ENCODE measurements around the gene PDZD7.
A peak's percentile ranks its signal among the peaks of the same experiment; 100 is the strongest.

Gene PDZD7

DNA sequence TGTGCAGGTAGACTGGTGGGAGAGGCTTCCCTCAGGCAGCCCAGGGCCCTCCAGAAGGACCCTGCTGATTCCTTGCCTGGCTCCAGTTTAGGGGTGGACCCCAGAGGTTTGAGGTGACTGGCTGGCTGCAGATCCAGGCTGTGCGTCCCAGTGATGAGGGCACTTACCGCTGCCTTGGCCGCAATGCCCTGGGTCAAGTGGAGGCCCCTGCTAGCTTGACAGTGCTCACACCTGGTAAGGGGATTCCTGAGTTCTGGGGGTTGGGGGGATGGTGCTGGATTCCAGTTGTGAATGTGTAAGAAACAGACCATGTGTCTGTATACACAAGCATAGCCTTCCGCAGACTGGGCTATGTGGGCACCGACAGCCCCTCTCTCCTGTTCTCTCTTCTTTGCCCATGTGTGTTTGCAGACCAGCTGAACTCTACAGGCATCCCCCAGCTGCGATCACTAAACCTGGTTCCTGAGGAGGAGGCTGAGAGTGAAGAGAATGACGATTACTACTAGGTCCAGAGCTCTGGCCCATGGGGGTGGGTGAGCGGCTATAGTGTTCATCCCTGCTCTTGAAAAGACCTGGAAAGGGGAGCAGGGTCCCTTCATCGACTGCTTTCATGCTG lies 33.6 kb upstream of the PDZD7 start:
- Mint-ChIP-seq H3K9me3 (no peaks in the 10 kb centered on the region), H3K36me3 (no peaks in the 10 kb centered on the region), H3K4me1 (peaks cover 36% of the 10 kb centered on the region), H3K27ac (no peak overlapping the region), H3K27me3 (peaks cover 24% of the 10 kb centered on the region), H3K4me3 (no peak overlapping the region)

DNA sequence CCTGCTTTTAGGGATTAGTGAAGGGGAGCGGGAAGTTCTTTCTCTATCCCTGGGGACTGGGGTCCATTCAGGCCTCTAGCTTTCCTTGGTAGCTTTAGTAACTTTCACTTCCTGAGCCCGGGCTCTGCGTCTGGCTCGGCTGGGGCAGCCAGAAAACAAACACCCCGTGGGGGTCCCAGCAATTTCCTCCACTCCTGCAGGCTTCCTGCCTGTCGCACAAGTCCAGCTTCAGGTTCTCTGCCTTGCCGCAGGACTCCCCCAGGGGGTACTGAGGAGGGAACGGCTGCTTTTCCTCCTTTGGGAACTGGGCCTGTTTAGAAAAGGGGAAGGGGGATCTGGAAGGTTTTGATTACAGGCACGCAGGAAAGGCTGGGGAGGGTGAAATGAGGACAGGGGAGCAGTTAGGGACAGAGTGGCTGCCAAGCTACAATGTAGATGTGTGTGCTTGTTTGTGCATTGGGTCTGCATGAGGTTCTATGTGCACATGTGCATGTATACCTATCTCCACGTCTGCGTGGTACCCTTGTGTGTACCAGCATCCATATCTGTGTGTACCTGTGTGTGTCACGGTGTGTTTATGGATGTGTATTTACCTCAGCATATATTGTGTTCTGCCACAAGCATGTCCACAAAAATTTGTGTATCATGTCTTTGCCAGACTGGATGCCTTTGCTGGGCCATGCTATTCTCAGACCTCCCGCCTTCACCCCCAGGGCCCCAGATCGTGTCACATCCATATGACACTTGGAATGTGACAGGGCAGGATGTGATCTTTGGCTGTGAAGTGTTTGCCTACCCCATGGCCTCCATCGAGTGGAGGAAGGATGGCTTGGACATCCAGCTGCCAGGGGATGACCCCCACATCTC lies 32.9 kb upstream of the PDZD7 start:
- Mint-ChIP-seq H3K4me1 (peaks cover 37% of the 10 kb centered on the region), H3K36me3 (no peaks in the 10 kb centered on the region), H3K27me3 (peaks cover 24% of the 10 kb centered on the region), H3K27ac (no peak overlapping the region), H3K9me3 (no peaks in the 10 kb centered on the region), H3K4me3 (peak overlapping the region; percentile 15)

DNA sequence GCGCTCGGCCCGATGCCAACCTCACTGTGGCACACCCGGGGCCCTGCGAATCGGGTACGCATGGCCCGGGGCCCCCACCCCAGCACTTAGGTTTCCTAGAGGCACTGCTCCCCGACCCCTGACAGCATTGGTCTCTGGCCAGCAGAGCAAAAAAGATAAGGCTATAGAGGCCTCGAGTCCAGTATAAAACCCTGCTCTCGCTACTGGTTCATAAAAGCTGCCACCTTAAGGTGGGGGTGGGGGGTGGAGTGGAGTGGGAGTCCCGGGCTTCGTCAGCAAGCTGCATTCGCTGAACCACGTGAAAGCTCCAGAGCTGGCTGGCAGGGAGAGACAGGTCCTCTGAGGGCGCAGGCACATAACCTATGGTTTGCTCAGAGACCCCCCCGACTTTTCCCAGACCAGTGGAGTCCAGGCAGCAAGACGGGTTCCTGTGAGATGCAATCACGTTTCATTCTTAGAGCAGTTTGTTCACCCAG lies 32.2 kb upstream of the PDZD7 start:
- Mint-ChIP-seq H3K9me3 (no peaks in the 10 kb centered on the region), H3K4me1 (peaks cover 37% of the 10 kb centered on the region), H3K27ac (no peak overlapping the region), H3K36me3 (no peaks in the 10 kb centered on the region), H3K27me3 (peaks cover 24% of the 10 kb centered on the region), H3K4me3 (no peak overlapping the region)

DNA sequence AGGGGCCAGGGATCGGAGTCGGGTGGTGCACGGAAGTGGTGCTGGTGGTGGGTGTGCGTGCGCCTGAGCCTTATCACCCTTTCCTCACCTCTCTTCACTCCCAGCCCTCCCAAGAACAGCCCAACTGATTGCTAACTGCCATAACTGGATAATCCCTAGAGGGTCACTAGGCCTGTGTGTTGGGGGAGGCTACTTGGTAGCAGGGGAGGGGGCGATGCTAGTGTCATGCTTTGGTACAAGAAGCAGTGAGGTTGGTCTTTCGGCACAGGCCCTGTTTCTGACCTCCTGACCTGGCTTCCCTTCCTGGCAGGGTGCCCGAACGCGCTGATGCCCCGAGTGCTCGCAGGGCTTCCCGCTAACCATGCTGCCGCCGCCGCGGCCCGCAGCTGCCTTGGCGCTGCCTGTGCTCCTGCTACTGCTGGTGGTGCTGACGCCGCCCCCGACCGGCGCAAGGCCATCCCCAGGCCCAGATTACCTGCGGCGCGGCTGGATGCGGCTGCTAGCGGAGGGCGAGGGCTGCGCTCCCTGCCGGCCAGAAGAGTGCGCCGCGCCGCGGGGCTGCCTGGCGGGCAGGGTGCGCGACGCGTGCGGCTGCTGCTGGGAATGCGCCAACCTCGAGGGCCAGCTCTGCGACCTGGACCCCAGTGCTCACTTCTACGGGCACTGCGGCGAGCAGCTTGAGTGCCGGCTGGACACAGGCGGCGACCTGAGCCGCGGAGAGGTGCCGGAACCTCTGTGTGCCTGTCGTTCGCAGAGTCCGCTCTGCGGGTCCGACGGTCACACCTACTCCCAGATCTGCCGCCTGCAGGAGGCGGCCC lies 31.5 kb upstream of the PDZD7 start:
- peaks cover 33% of the 10 kb centered on the region for H3K4me1 Mint-ChIP-seq
- no peak overlapping the region for H3K27ac Mint-ChIP-seq
- H3K27me3 Mint-ChIP-seq, result peaks cover 22% of the 10 kb centered on the region
- H3K4me3 Mint-ChIP-seq, result peak overlapping the region; percentile 61
- H3K9me3 Mint-ChIP-seq, result no peaks in the 10 kb centered on the region
- H3K36me3 Mint-ChIP-seq, result no peaks in the 10 kb centered on the region

DNA sequence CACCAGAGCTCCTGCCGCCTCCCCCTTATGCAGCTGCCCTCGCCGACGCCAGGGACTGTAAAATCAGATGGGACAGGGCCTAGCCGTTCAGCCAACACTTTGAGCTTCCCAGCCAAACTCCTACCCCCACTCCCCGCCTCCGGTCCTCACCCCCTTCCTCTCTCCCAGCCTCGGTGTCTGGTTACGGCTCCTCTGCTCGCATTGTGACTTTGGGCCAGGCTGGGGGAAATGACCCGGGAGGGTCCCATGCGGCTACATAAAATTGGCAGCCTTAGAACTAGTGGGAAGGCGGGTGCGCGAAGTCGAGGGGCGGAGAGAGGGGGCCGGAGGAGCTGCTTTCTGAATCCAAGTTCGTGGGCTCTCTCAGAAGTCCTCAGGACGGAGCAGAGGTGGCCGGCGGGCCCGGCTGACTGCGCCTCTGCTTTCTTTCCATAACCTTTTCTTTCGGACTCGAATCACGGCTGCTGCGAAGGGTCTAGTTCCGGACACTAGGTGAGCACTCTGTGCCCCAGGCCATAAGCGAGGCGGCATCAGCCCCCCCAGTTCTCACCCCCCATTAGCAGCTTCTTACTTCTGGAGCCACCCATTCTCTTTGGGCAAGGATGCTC lies 30.8 kb upstream of the PDZD7 start, which contains the start of gene KAZALD1:
TSS of gene KAZALD1 (plus strand) at position 366 of the 608 bp plus-strand sequence. CDS start 604 bp downstream, outside the sequence.
- Mint-ChIP-seq H3K27me3 (peaks cover 22% of the 10 kb centered on the region), H3K4me1 (peaks cover 30% of the 10 kb centered on the region), H3K27ac (peak within 1 kb of the TSS; percentile 94)

DNA sequence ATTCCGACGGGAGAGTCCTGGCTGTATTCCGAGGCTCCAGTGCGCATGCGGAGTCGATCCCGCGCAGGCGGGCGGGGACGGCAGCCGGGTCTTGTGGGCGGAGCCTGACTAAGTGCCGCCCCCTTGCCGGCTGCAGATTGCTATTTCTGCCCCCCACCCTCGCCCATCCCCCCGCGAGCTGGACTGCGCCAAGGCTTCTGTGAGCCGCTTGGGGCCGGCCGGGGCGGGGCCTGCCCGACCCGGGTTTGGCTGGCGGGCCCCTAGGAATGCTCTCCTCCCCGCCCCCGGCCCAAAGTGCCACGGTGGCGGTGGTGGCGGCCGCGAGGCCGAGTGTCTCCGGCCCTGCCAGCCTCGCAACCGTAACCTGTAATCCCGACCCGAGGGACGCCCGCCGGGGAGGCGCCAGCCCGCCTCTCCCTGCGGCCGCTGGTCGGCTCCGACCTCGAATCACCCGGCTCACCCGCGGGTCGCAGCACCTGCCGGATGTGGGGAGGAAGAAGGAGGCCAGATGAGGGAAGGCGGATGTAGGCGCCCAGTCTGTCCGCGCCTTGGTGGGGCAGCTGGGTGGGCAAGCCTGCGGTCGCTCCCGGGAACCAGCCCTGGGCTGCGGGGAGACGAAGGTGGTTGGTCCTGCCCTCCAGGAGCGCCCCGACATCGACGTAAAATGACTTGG lies 30.2 kb upstream of the PDZD7 start:
- no peaks in the 10 kb centered on the region for H3K36me3 Mint-ChIP-seq
- H3K4me1 Mint-ChIP-seq, result peaks cover 27% of the 10 kb centered on the region

More for the DNA sequence above, 30.8 kb upstream of the PDZD7 start, which contains the start of gene KAZALD1:
- Mint-ChIP-seq H3K4me3 (peak within 1 kb of the TSS; percentile 98), H3K9me3 (no peaks in the 10 kb centered on the region), H3K36me3 (no peaks in the 10 kb centered on the region)

DNA sequence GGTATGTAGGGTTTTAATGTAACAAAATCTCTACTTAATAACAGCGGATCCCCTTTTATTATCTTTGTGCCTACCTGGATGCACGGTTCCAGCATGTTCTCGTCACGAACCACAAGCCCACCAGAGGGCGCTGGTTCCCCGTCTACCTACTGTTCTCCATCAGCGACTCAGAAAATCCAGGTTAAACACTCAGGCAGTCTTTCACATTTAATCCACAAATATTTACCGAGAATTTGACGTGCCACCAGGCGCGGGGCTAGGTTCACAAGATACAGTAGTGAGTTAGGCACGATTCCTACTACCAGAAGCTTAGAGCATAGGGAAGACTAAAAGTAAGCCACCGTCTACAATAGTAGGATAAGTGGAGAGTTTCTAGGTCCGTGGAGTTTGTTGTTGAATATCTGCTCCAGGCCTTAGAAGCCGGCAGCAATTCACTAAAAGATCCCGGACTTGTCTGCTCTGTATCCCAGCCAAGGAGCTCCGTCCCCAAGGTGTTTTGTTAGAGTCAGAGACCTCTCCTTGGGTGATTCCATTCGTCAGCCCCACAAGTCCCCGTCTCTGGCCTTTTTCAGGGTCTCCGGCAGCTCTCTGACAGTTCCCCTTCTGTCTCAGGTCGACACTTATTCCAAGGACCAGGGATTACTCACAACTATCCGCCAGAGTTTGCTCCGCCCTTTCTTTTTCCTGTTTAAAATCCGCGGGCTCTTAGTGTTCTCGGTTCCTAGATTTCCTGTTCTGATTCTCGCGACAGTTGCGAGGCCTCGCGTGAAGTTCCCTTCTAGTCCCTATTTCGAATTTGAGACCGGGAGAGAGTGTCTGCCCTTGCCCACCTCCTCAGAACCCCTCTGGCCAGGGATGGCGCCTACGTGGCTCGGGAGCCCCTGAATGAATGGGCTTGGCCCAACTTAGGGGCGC lies 29.4 kb upstream of the PDZD7 start:
- Mint-ChIP-seq H3K27me3 (peaks cover 13% of the 10 kb centered on the region), H3K36me3 (no peaks in the 10 kb centered on the region), H3K27ac (peak overlapping the region; percentile 94), H3K4me1 (peaks cover 23% of the 10 kb centered on the region), H3K4me3 (peak overlapping the region; percentile 98), H3K9me3 (no peaks in the 10 kb centered on the region)

More for the DNA sequence above, 30.2 kb upstream of the PDZD7 start:
- H3K27ac Mint-ChIP-seq, result peak overlapping the region; percentile 94
- peak overlapping the region; percentile 98 for H3K4me3 Mint-ChIP-seq
- no peaks in the 10 kb centered on the region for H3K9me3 Mint-ChIP-seq
- peaks cover 20% of the 10 kb centered on the region for H3K27me3 Mint-ChIP-seq

DNA sequence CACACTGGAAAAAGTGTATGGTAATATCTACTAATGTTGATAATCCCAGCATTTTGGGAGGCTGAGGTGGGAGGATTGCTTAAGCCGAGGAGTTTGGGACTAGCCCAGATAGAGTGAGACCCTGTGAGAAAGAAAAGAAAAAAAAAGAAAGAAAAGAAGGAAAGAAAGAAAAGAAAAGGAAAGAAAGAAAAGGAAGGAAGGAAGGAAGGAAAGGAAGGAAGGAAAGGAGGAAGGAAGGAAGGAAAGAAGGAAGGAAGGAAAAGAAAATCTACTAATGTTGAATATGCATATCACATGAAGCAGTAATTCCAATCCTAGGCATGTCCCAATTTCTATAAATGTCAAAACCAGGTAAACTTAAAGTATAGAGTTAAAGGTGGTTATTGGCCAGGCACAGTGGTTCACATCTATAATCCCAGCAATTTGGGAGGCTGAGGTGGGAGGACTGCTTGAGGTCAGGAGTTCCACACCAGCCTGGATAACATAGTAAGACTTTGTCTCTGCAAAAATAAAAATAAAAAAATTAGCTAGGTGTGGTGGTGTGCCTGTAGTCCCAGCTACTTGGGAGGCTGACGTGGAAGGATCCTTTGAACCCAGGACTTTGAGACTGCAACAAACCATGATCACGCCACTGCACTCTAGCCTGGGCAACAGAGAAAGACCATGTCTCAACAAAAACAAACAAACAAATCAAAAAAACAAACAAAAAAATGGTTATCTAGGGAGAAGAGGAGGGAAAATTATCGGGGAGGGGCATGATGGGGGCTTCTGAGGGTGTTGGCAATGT lies 25.6 kb upstream of the PDZD7 start:
- Mint-ChIP-seq H3K27me3 (no peaks in the 10 kb centered on the region), H3K4me1 (peaks cover 9% of the 10 kb centered on the region), H3K27ac (no peak overlapping the region), H3K9me3 (no peaks in the 10 kb centered on the region), H3K4me3 (no peak overlapping the region), H3K36me3 (no peaks in the 10 kb centered on the region)

DNA sequence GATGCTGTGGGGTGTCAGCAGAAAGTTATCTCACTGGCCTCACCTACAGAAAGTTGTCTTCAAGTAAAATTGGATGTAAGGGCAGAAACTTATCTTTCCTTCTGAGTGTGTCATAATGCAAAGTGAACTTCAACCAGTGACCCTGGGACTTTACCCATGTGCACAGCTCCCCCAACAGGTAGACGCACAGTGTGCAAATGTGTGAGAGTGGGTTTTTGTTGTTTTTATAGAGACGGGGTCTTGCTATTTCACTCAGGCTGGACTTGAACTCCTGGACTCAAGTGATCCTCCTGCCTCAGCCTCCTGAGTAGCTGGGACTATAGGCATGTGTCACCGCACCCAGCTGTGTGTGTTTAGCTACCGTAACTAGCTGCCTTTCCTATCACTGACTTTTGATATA lies 24.5 kb upstream of the PDZD7 start:
- Mint-ChIP-seq H3K4me3 (no peak overlapping the region), H3K4me1 (peaks cover 12% of the 10 kb centered on the region), H3K9me3 (no peaks in the 10 kb centered on the region), H3K27ac (no peak overlapping the region), H3K36me3 (no peaks in the 10 kb centered on the region), H3K27me3 (peaks cover 5% of the 10 kb centered on the region)

DNA sequence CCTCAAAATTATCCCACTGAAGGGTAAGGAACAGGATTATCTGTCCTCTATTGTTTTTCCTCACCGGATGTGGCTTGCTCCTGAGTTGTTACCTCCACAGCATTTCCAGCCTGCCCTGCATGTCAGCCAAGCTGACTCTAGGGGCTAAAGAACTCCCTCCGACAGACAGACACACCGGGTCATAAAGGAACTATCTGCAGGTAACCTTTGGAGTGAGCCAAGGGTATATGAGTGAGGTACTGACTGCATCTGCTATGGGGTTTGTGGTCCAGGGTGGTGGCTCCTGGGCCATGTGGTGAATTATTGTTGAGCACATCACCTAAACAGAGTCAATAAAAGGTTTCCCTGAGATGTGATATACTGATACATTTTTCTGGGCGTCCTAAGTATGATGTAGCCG lies 23.9 kb upstream of the PDZD7 start:
- H3K27ac Mint-ChIP-seq, result no peak overlapping the region
- no peaks in the 10 kb centered on the region for H3K9me3 Mint-ChIP-seq
- peaks cover 6% of the 10 kb centered on the region for H3K27me3 Mint-ChIP-seq
- H3K4me3 Mint-ChIP-seq, result no peak overlapping the region
- no peaks in the 10 kb centered on the region for H3K36me3 Mint-ChIP-seq
- H3K4me1 Mint-ChIP-seq, result peaks cover 10% of the 10 kb centered on the region

DNA sequence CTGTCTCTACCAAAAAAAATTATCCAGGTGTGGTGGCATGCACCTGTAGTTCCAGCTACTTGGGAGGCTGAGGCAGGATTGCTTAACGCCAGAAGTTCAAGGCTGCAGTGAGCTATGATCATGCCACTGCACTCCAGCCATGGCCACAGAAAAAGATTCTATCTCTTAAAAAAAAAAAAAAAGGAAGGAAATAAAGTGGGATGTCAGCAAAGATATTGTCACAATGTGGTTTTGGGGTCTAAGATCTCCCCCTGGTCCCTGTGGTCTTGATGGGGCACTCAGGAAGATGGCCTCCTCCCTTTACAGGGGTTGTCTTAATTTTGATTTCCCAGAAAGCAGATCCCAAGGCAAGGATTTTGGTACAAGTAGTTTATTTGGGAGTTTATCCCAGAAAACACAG lies 23.4 kb upstream of the PDZD7 start:
- Mint-ChIP-seq H3K36me3 (no peaks in the 10 kb centered on the region), H3K27ac (no peak overlapping the region), H3K27me3 (peaks cover 11% of the 10 kb centered on the region), H3K4me1 (peaks cover 10% of the 10 kb centered on the region), H3K4me3 (no peak overlapping the region), H3K9me3 (no peaks in the 10 kb centered on the region)

DNA sequence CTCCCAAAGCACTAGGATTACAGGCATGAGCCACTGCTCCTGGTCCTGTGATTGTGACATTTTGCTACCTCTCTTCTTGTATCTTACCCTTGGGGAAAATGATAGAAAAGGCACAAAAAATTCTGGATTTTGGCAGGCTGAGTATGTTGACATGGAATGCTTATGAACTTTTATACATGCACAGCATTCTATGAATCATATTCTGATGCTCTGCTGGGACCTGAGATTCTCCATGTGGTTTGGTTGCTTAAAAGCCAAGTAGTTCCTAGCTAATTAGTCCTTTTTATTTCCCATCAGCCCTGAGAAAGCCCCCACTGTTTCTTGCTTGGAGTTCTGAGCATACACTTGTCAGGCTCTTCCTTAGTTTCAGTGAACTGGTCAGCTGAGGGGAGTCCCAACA lies 22.6 kb upstream of the PDZD7 start:
- H3K4me1 Mint-ChIP-seq, result peaks cover 16% of the 10 kb centered on the region
- no peak overlapping the region for H3K27ac Mint-ChIP-seq
- peaks cover 1% of the 10 kb centered on the region for H3K36me3 Mint-ChIP-seq
- peaks cover 16% of the 10 kb centered on the region for H3K27me3 Mint-ChIP-seq
- no peaks in the 10 kb centered on the region for H3K9me3 Mint-ChIP-seq
- no peak overlapping the region for H3K4me3 Mint-ChIP-seq

DNA sequence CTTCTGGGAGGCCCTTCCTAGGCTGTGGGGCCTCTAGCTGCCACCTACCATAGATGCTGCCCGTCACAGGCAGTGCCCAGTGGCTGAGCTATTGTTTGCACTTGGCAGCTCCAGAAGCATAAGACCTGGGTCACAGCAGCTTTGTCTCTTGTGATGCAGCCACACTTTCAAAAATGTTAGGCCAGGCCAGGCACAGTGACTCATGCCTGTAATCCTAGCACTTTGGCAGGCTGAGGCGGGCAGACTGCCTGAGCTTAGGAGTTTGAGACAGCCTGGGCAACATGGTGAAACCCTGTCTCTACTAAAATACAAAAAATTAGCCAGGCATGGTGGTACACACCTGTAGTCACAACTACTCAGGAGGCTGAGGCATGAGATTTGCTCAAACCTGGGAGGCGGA lies 21.4 kb upstream of the PDZD7 start:
- Mint-ChIP-seq H3K27ac (no peak overlapping the region), H3K36me3 (peaks cover 1% of the 10 kb centered on the region), H3K27me3 (peaks cover 25% of the 10 kb centered on the region), H3K4me1 (peaks cover 20% of the 10 kb centered on the region), H3K4me3 (no peak overlapping the region), H3K9me3 (no peaks in the 10 kb centered on the region)

Measured in activated naive CD4-positive, alpha-beta T cell treated with anti-CD3 and anti-CD28 coated beads, Interleukin-2, amount 50 U/mL, for 24 hours (primary cell).